ENCODE data around the gene CPN1.
"Not testable (repeated sequence)": the region's sequence is repeated elsewhere in the genome, so short reads cannot be mapped to it uniquely, and the experiment has no call there.

The CPN1 gene

GRCh38 chr10:100081075-100082001 is at the start of gene CPN1:
TSS of gene CPN1 (minus strand) at chr10:100081869. CDS start at chr10:100081625, 244 bp downstream.
- DNase-seq: no peak

GRCh38 chr10:100130831-100131230 is 49.2 kb upstream of the CPN1 start:
- no peak for DNase-seq

DNA sequence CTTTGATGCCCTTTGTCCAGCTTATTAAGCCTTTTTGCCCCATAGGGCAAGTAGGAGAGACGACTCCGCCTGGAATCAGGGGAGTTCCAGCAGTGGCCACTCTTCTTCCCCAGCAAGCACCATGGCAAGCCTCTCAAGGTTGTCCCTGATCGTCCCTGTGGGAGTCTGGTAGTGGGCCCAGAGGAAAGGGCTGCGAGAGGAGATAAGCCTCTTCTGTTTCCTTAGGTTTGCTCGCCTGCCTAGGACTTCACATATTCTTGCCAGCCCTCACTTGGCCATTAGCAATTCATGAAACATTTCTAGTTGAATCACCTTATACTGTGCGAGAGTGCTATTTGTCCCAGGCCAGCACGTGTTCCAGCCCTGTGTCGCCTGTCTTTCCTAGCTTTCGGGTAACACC is 47.8 kb upstream of the CPN1 start:
- no peak for DNase-seq

DNA sequence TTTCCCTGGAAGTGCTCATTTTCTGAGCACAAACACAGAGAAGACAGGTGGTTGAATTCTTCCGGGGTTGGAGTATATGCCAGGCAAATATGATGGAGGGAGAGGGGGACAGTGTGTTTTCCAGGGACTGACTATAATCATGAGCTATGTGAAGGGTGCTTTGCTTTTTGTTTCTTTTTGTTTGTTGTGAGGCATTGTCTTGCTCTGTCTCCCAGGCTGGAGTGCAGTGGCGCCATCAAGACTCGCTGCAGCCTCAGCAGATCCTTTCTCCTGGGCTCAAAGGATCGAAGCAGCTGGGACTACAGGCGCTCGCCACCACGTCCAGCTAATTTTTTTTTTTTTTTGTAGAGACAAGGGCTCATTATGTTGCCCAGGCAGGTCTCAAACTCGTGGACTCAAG is 47.3 kb upstream of the CPN1 start:
- no peak for DNase-seq

DNA sequence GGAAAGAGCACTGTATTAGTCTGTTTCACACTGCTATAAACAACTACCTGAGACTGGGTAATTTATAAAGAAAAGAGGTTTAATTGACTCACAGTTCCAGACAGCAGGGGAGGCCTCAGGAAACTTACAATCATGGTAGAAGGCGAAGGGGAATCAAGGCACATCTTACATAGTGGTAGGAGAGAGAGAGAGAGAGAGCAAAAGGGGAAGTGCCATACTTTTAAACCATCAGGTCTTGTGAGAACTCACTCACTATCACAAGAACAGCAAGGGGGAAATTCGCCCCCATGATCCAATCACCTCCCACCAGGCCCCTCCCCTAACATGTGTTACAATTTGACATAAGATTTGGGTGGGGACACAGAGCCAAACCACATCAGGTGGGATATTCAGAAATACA is 43.7 kb upstream of the CPN1 start:
- not testable (repeated sequence) for DNase-seq

DNA sequence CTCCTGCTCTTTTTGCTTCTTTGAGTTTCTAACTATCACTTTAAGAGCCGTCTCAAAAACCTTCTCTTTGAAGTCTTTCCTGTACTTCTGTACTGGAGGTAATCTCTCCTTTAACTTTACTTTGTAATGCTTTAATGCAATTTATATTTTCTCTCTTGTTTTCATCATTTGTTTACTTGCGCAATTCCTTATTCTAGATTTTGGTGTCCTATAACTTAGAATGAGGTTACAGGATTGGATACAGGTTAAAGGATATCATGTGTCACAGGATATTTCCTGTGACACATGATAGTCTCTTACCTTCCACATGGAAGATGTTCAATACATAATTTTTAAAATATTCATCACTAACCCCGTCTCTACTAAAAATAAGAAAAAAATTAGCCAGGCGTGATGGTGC is 42.4 kb upstream of the CPN1 start:
- no peak for DNase-seq

- no peak for DNase-seq
Observed at GRCh38 chr10:100122780-100123179, 41.1 kb upstream of the CPN1 start.

- no peak for DNase-seq
Observed at GRCh38 chr10:100120550-100120949, 38.9 kb upstream of the CPN1 start.

DNA sequence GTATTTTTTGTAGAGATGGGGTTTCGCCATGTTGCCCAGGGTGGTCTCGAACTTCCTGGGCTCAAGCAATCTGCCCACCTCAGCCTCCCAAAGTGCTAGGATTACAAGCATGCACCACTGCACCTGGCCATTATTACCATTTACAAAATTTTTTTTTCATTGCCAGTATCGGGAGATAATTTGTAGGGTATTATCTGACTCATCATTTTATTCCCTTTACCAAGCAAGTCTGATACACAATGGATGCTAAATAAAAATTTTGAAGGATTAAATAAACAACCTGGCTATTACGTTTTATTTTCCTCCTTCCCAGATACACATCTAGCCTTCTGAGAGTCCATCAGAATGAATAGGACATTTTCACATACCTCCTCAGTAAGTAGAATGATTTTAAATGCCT is 38.1 kb upstream of the CPN1 start:
- no peak for DNase-seq

- DNase-seq: no peak
Observed at GRCh38 chr10:100114976-100115770, 33.5 kb upstream of the CPN1 start.

DNA sequence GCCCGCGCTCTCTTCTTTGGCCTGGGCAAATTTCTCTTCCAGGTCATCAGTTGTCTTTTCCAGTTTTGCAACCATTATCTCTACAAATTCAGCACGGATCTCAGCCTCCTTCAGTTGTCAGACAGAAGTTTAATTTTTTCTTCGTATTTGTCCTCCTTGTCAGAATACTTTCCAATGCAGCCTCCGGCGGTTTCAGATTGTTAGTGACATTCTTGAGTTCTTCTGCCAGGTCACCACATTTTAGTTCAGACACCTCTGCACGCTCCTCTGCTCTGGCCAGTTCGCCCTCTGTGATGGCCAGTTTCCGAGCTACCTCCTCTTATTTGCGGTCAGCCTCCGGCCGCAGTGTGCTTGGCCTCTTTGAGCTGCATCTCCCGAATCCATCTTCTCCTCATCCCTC is 32.8 kb upstream of the CPN1 start:
- DNase-seq: no peak

- DNase-seq: no peak
Observed at GRCh38 chr10:100109670-100110069, 28.0 kb upstream of the CPN1 start.

DNA sequence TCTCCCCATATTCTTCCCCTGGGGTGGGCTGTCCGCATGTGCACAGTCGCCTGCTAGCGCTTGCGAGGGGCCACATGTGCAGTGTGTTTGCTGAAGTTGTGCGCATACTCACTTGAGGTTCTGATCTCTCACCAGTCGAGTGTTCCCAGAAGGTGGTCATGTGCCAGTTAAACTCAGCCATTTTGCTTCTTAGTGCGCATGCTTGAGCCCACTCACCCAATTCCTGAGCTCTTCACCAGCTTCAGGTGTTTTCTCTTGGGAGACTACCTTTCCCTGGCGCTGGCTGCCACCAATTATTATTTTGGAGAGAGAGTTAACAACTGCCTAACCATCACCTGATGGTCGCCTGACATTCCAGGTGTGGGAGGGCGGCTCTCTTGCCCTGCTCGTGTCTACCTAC is 25.2 kb upstream of the CPN1 start:
- DNase-seq: no peak

- no peak for DNase-seq
Observed at GRCh38 chr10:100104300-100104699, 22.6 kb upstream of the CPN1 start.

DNA sequence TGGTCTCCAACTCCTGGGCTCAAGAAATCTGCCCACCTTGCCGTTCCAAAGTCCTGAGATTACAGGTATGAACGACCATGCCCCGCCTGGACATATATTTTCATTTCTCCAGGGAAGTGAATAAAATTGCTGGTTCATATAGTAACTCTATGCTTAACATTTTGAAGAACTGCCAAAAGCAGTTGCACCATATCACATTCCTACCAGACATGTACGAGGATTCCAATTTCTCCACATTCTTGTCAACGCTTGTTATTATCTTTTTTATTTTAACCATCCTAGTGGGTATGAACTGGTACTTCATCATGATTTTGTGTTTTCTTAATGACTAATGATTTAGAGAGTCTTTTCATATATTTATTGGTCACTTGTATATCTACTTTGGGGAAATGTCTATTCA is 21.9 kb upstream of the CPN1 start:
- no peak for DNase-seq

DNA sequence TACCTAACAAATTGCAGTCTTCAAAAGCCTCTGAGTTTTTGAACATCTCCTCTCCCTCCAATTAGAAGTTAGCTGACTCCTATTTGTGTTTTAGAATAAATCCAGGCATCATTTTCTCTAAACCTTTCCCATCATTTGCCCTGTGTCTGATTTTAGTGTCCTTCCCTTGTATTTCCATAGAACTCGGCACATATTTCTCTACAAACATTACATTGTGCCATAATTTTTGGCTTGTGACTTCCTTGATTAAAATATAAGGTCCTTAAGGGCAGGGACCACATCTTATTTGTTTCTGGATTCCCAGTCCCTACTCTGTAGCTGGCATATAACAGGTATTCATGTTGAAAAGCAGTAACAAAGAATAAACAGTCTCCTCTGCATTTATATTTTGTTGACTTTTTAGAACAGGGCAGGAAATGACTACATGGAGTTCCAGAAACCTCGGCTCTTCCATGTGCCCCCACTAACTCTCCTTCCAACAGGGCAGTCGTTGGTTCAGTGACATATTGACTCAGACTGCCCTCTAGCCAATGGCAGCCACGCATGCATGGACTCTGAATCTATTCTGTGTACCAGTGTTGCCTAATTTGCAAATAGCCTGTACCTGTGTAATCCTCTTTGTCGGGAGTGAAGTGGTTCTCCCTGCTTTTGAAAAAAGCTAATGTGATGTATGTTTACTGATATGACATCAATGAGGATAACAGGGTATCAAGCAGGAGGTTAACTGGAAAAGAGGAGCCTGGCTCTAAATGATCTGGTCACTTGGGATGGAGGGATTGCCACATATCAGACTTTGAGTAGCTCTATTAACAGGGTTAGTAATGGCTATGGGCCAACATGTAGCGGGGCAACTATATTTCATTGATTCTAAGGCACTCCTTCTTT is 19.8 kb upstream of the CPN1 start:
- no peak for DNase-seq

DNA sequence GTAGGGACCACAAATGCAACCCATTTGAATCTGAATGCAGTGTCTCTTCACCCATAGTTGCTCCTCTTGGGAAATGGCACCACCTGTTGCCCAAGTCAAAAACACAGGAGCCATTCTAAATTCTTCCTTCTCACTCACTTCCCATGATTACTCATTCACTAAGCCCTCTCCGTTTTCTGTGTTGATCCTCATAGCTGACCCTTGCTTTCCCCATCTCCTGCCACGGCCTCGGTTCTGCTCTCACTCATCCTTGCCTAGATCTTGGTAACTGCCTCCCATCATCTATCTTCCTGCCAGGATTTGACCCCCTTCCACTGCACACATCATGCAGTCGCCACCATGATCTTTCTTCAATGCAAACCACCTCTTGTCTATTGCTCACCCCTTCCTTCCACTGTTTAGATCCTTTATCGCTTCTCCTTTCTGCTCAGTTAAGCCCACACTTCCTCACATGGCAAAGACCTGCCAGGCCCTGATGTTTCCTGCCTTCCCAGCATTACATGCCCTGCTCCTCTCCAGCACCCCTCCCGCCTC is 19.0 kb upstream of the CPN1 start:
- no peak for DNase-seq

DNA sequence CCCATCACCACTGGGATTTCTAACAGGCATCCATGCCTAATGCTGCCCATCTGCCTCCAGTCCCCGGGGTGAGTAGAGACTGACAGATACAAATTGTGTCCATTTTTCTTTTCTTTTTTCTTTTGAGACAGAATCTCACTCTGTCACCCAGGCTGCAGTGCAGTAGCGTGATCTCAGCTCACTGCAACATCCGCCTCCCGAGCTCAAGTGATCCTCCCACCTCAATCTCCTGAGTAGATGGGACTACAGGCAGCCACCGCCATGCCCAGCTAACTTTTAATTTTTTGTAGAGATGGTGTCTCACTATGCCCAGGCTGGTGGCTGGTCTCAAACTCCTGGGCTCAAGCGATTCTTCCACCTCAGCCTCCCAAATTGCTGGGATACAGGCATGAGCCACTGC is 7.6 kb upstream of the CPN1 start:
- DNase-seq: no peak

DNA sequence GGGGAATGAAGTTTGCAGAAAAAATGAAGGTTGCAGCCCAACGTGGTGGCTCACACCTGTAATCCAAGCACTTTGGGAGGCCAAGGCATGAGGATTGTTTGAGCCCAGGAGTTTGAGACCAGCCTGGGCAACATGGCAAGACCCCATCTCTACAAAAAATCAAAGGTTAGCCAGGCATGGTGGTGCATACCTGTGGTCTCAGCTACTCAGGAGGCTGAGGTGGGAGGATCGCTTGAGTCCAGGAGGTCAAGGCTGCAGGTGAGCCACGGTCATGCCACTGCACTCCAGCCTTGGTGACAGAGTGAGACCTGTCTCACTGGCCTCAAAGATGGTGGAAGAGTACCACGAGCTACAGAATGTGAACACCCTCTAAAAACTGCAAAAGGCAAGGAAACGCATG is 5.0 kb upstream of the CPN1 start:
- DNase-seq: not testable (repeated sequence)

GRCh38 chr10:100085596-100085995 is 3.9 kb upstream of the CPN1 start:
- DNase-seq: no peak

- no peak for DNase-seq
Observed at GRCh38 chr10:100083623-100084022, 2.0 kb upstream of the CPN1 start.

DNA sequence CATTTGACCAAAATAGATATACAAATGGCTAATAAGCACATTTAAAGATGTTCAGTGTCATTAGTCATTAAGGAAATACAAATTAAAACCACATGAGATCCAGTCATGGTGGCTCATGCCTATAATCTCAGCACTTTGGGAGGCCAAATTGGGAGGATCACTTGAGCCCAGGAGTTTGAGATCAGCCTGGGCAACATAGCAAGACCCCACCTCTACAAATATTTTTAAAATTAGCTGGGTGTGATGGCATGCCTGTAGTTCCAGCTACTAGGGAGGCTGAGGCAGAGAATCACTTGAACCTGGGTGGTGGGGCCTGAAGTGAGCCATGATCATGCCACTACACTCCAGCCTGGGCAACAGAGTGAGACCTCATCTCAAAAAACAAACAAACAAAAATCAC is 607 bp upstream of the CPN1 start:
- not testable (repeated sequence) for DNase-seq

GRCh38 chr10:100076750-100077149 is 4.9 kb downstream of the CPN1 start:
- DNase-seq: no peak

Data from NCI-H187 treated with DMSO at 0.1 percent for 48 hours (cell line).